ENCODE measurements around the gene IGSF9B. TPM values are rescaled to one million over a fixed set of nuclear protein-coding genes. Genes with fewer than 3 reads are reported as not detected.

IGSF9B gene
- total and polyA plus RNA-seq, 8 donors: 1.1 to 5.8 (median 2.6) TPM

DNA sequence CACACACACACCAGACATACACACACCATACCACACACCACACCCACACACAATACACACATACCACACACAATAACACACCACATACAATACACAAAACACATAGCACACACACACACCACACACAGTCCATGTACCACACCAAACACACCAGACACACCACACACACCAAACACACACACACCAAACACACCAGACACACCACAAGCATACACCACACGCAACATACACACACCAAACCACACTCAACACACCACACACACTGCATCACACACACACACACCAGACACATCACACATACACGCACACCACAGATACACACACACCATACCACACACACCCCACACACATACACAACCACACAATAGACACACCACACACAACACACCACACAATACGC is 54.8 kb downstream of the IGSF9B start:
- FAIRE-seq: no peak
- H3K27me3 ChIP-seq: no peaks in the 10 kb centered on the region
- no peak overlapping the region for H3K4me3 ChIP-seq
- no peaks in the 10 kb centered on the region for H3K36me3 ChIP-seq
- TF ChIP-seq, protein P1, sequence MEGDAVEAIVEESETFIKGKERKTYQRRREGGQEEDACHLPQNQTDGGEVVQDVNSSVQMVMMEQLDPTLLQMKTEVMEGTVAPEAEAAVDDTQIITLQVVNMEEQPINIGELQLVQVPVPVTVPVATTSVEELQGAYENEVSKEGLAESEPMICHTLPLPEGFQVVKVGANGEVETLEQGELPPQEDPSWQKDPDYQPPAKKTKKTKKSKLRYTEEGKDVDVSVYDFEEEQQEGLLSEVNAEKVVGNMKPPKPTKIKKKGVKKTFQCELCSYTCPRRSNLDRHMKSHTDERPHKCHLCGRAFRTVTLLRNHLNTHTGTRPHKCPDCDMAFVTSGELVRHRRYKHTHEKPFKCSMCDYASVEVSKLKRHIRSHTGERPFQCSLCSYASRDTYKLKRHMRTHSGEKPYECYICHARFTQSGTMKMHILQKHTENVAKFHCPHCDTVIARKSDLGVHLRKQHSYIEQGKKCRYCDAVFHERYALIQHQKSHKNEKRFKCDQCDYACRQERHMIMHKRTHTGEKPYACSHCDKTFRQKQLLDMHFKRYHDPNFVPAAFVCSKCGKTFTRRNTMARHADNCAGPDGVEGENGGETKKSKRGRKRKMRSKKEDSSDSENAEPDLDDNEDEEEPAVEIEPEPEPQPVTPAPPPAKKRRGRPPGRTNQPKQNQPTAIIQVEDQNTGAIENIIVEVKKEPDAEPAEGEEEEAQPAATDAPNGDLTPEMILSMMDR (IDR thresholded peaks at IDR 0.05): no peak
- H3K27ac ChIP-seq: no peak overlapping the region
- no peaks in the 10 kb centered on the region for H3K9me3 ChIP-seq
- DNase-seq: no peak
- 88 to 98% methylated on average over 3 of the region's 3 CpGs for WGBS, 2 donors
- intact Hi-C loops (cut with DNase I): no loop called here
- no peaks in the 10 kb centered on the region for H3K4me1 ChIP-seq
- no peak for ATAC-seq

DNA sequence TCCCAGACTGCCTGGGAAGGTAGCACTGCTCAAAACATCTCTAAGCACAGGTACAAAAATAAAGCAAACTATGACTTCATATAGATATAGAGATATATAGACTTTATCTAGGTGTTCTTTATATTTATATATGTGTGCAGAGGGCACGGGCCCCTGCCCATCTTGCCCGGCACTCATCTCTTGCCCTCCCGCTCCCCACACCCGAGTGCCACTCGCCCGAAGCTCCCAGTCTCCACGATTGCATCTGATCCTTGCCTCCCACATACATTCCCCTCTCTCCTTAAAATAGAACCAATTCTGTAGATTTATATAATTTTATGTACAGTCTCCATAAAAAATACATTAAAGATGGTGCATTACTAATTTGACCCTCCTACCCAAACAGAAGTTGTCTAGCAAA is 55.5 kb downstream of the IGSF9B start:
- TF ChIP-seq, protein P1 (IDR thresholded peaks at IDR 0.05): no peak
- Histone ChIP-seq H3K36me3 (no peaks in the 10 kb centered on the region), H3K4me1 (no peaks in the 10 kb centered on the region), H3K27me3 (no peaks in the 10 kb centered on the region), H3K27ac (no peak overlapping the region), H3K4me3 (no peak overlapping the region), H3K9me3 (no peaks in the 10 kb centered on the region)
- intact Hi-C loops (cut with DNase I): no loop called here
- WGBS, 2 donors: 89 to 93% methylated on average over 7 of the region's 7 CpGs
- no peak for ATAC-seq
- peak in 2 of 6 donors; percentile 7 to 20 for DNase-seq
- no peak for FAIRE-seq

DNA sequence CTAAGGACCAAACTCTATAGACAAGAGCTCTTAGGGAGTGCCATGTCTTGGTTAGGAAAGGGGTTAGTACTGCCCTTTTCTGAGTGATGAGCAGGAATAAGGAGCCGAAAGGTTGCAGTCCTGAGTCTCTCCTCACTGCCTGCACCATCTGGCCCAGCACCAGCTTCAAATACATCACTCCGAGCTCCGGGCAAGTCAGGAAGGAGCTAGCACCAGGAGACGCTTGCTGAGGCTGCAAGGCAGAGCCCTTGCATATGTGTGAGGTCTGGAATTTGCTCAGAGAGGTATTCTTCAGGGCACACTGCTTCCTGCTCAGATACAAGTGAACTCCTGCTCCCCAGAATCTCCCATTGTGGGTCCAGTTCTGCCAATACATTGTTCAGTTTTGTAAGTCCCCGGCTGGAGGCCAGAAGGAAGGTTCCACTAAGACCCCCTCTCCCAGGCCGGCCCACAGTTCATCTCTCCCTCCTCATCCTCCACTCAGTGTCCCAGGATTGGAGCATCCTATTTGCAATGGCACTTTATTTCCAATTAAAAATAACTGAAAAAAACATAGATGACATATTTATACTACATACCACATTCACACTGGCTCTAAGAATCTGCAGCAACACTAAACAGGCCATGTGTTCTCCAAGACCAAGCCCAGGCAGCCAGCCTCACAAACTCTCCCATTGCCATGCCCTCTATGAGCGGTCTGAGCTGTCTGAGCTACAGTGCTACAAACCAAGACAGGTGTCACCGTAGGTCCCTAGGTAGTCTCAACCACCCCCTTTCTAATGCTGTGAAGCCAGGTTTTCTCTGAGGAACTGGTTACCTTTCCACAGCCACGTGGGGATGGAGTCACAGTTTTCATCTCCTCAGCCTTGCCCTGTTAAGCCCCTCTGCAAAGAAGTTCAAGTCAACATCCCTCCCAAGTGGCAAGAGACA is 56.3 kb downstream of the IGSF9B start:
- Histone ChIP-seq H3K27me3 (no peaks in the 10 kb centered on the region), H3K36me3 (no peaks in the 10 kb centered on the region), H3K4me1 (no peaks in the 10 kb centered on the region), H3K4me3 (no peak overlapping the region), H3K27ac (no peak overlapping the region), H3K9me3 (no peaks in the 10 kb centered on the region)
- ATAC-seq (no peak), FAIRE-seq (no peak), DNase-seq (no peak)
- 83 to 93% methylated on average over 9 of the region's 9 CpGs for WGBS, 2 donors
- intact Hi-C loops (cut with DNase I): no loop called here
- TF ChIP-seq, protein P1 (IDR thresholded peaks at IDR 0.05): no peak

DNA sequence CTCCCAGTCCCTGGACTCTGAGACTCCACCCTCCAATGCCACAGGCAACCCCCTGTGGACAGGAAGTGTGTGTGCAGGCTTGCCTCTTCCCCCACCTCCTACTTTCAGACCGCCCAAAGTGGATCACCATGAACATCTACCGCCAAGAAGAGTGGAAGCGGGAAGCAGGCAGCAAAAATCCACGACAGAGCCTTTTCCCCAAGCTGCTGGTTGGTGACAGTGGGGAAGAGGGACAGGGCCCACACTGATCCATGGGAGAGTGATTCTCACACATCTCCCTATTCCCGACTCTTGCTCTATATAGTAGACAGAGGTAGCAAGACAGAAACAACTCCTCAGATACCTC is 58.0 kb downstream of the IGSF9B start:
- DNase-seq (no peak), FAIRE-seq (no peak), ATAC-seq (no peak)
- whole genome bisulfite sequencing, 2 donors: 69 to 95% methylated on average over 5 of the region's 5 CpGs
- Histone ChIP-seq H3K27me3 (no peaks in the 10 kb centered on the region), H3K4me3 (no peak overlapping the region), H3K36me3 (no peaks in the 10 kb centered on the region), H3K9me3 (no peaks in the 10 kb centered on the region), H3K27ac (no peak overlapping the region), H3K4me1 (no peaks in the 10 kb centered on the region)
- TF ChIP-seq, protein P1 (IDR thresholded peaks at IDR 0.05): no peak
- intact Hi-C loops (cut with DNase I): no loop called here
